ENCODE results near the gene ITPKA.

DNA sequence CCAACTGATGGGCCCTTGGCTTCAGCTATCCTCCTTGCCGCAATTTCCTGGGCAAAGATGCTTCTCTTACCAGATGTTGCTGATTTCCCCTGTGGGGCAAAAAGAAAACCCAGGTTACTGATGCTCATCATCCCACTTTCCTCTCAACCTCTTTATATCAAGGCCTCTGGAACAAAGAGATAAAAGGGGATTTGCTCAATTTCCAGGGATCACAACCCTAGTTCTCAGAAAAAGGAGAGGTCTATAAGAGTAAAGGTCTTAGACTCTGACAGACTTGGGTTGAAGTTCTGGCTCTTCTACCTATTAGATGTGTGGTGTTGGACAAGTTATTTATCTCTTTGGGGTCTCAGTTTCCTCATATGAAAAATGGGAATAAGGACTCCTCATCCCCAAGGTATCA, 41.9 kb downstream of the ITPKA start:
- no peak for TF ChIP-seq CTCF (IDR thresholded peaks at IDR 0.05; ENCODE audit: poor library complexity, severe bottlenecking)
- no peak for TF ChIP-seq TAF1 (IDR thresholded peaks at IDR 0.05; ENCODE audit: low read depth)
- no peak for TF ChIP-seq SMC3 (conservative IDR thresholded peaks at IDR 0.05; ENCODE audit: poor library complexity)
- TF ChIP-seq MXI1 (conservative IDR thresholded peaks at IDR 0.05; ENCODE audit: poor library complexity, severe bottlenecking) = no peak
- no peak for TF ChIP-seq EZH2 (IDR thresholded peaks at IDR 0.05; ENCODE audit: borderline replicate concordance, insufficient read depth, low read length, poor library complexity, severe bottlenecking)
- TF ChIP-seq POLR2AphosphoS5 (IDR thresholded peaks at IDR 0.05) = no peak
- TF ChIP-seq EP300 (conservative IDR thresholded peaks at IDR 0.05; ENCODE audit: poor library complexity, severe bottlenecking) = no peak

All from neural cell (in vitro differentiated cells).